ENCODE measurements around the gene CWC25. TPM values are rescaled to one million over a fixed set of nuclear protein-coding genes. Genes with fewer than 3 reads are reported as not detected.

The CWC25 gene
- total and polyA plus RNA-seq, 2 experiments from 2014 or later, result 9.4 to 14.6 TPM

DNA sequence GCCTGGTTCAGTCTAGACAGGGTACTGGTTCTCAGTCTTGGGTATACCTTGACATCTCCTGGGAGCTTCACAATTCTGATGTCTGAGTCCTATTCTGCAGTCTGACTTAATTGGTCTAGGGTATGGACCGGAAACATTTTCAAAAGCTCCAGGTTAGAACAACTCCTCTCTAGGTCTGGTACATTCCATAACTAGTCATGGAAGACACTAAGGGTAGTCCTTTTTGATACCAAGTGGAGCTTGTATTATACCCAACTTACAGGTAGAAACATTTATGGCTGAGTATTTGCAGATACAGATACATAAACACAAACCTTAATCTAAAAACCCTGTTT is 23.4 kb upstream of the CWC25 start:
- peak overlapping the region; percentile 29 for H3K27ac ChIP-seq
- peaks cover 56% of the 10 kb centered on the region for H3K36me3 ChIP-seq
- TF ChIP-seq CTCF (IDR thresholded peaks at IDR 0.05; ENCODE audit: low read depth, low read length), result no peak
- no peaks in the 10 kb centered on the region for H3K9me3 ChIP-seq (ENCODE audit: low read depth)
- DNase-seq (ENCODE audit: low read depth in 1 of 2, low spot score in 1 of 2), result no peak
- peaks cover 14% of the 10 kb centered on the region for H3K4me1 ChIP-seq (ENCODE audit: low read depth)
- H3K27me3 ChIP-seq, result no peaks in the 10 kb centered on the region
- H3K4me3 ChIP-seq, result no peak overlapping the region

GRCh38 chr17:38844261-38844757 is 19.2 kb upstream of the CWC25 start:
- Histone ChIP-seq H3K27me3 (no peaks in the 10 kb centered on the region), H3K4me1 (ENCODE audit: low read depth) (no peaks in the 10 kb centered on the region), H3K9me3 (ENCODE audit: low read depth) (no peaks in the 10 kb centered on the region), H3K27ac (peak overlapping the region; percentile 48), H3K36me3 (peaks cover 27% of the 10 kb centered on the region), H3K4me3 (no peak overlapping the region)
- DNase-seq (ENCODE audit: low read depth in 1 of 2, low spot score in 1 of 2), result no peak
- no peak for TF ChIP-seq CTCF (IDR thresholded peaks at IDR 0.05; ENCODE audit: low read depth, low read length)

DNA sequence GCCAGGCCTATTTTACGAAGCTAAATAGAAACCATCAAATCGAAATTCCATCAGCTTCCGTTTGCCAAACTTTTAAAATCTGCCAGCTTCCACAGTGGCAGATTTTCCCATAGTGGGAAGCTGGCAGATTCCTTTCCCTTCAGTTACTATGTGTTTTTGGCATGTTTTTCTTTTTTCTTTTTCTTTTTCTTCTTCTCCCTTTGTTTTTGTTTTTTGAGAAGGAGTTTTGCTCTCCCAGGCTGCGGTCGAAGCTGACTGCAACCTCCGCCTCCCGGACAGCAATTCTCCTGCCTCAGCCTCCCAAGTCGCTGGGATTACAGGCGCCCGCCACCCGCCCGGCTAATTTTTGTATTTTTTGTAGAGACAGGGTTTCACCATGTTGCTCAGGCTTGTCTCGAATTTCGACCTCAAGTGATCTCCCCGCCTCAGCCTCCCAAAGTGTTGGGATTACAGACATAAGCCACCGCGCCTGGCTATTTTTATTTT is 684 bp upstream of the CWC25 start:
- Histone ChIP-seq H3K9me3 (ENCODE audit: low read depth) (no peaks in the 10 kb centered on the region), H3K27ac (peak overlapping the region; percentile 98), H3K4me1 (ENCODE audit: low read depth) (peaks cover 3% of the 10 kb centered on the region), H3K4me3 (peak overlapping the region; percentile 88), H3K27me3 (no peaks in the 10 kb centered on the region), H3K36me3 (peaks cover 3% of the 10 kb centered on the region)
- no peak for TF ChIP-seq CTCF (IDR thresholded peaks at IDR 0.05; ENCODE audit: low read depth, low read length)
- no peak for DNase-seq (ENCODE audit: low read depth in 1 of 2, low spot score in 1 of 2)

GRCh38 chr17:38815576-38816193 is 9.4 kb downstream of the CWC25 start:
- Histone ChIP-seq H3K27me3 (no peaks in the 10 kb centered on the region), H3K36me3 (peaks cover 26% of the 10 kb centered on the region), H3K9me3 (ENCODE audit: low read depth) (no peaks in the 10 kb centered on the region), H3K4me3 (no peak overlapping the region), H3K27ac (no peak overlapping the region), H3K4me1 (ENCODE audit: low read depth) (no peaks in the 10 kb centered on the region)
- TF ChIP-seq CTCF (IDR thresholded peaks at IDR 0.05; ENCODE audit: low read depth, low read length), result peak; percentile 41
- DNase-seq (ENCODE audit: low read depth in 1 of 2, low spot score in 1 of 2), result peak in 1 of 2 donors; percentile 52

GRCh38 chr17:38809828-38810227 is 15.3 kb downstream of the CWC25 start:
- Histone ChIP-seq H3K9me3 (ENCODE audit: low read depth) (no peaks in the 10 kb centered on the region), H3K27me3 (no peaks in the 10 kb centered on the region), H3K4me3 (no peak overlapping the region), H3K36me3 (peaks cover 46% of the 10 kb centered on the region), H3K4me1 (ENCODE audit: low read depth) (no peaks in the 10 kb centered on the region), H3K27ac (no peak overlapping the region)
- DNase-seq (ENCODE audit: low read depth in 1 of 2, low spot score in 1 of 2), result no peak
- no peak for TF ChIP-seq CTCF (IDR thresholded peaks at IDR 0.05; ENCODE audit: low read depth, low read length)
